PC-9 (cell line): ENCODE measurements around the gene GRM8.

Experiments used
- CTCF ChIP-seq: fragments of 200-600 bp; sonication (generic); conservative IDR thresholded peaks from 2 replicates; pipeline ENCODE4 v1.6.1; 2017; ENCODE audit warnings: mixed run types, antibody characterized with exemption, mild to moderate bottlenecking, moderate library complexity
- EZH2 ChIP-seq: fragments of 200-600 bp; sonication (generic); IDR thresholded peaks from 2 replicates; pipeline ENCODE4 v1.8.0; 2017; ENCODE audit warnings: antibody characterized with exemption, low read depth

GRCh38 chr7:127245002-127245401, 7.7 kb downstream of the GRM8 start:
- no peak for TF ChIP-seq CTCF
- no peak for TF ChIP-seq EZH2
